ENCODE measurements around the gene MORN5.

MORN5 gene

GRCh38 chr9:122197882-122198281 lies 38.2 kb downstream of the MORN5 start:
- in situ Hi-C loops (cut with MboI; ENCODE audit: low sequenced_read_pairs, unreplicated experiment) = no loop called here
- no peak for TF ChIP-seq CTCF (IDR thresholded peaks at IDR 0.05; ENCODE audit: borderline replicate concordance, control extremely low read depth, extremely low read depth, insufficient read depth, missing control alignments)
- no peak for DNase-seq (ENCODE audit: low spot score)

GRCh38 chr9:122200960-122201595 lies 41.4 kb downstream of the MORN5 start:
- in situ Hi-C loops (cut with MboI; ENCODE audit: low sequenced_read_pairs, unreplicated experiment) = no loop called here
- no peak for TF ChIP-seq CTCF (IDR thresholded peaks at IDR 0.05; ENCODE audit: borderline replicate concordance, control extremely low read depth, extremely low read depth, insufficient read depth, missing control alignments)
- DNase-seq (ENCODE audit: low spot score) = no peak

GRCh38 chr9:122201641-122202040 lies 41.9 kb downstream of the MORN5 start:
- TF ChIP-seq CTCF (IDR thresholded peaks at IDR 0.05; ENCODE audit: borderline replicate concordance, control extremely low read depth, extremely low read depth, insufficient read depth, missing control alignments) = no peak
- in situ Hi-C loops (cut with MboI; ENCODE audit: low sequenced_read_pairs, unreplicated experiment) = no loop called here
- DNase-seq (ENCODE audit: low spot score) = no peak

- DNase-seq (ENCODE audit: low spot score) = no peak
- in situ Hi-C loops (cut with MboI; ENCODE audit: low sequenced_read_pairs, unreplicated experiment) = no loop called here
These were observed 42.4 kb downstream of the MORN5 start for GRCh38 chr9:122202111-122202510.

GRCh38 chr9:122204055-122204454 lies 44.3 kb downstream of the MORN5 start:
- no peak for DNase-seq (ENCODE audit: low spot score)
- TF ChIP-seq CTCF (IDR thresholded peaks at IDR 0.05; ENCODE audit: borderline replicate concordance, control extremely low read depth, extremely low read depth, insufficient read depth, missing control alignments) = no peak
- in situ Hi-C loops (cut with MboI; ENCODE audit: low sequenced_read_pairs, unreplicated experiment) = no loop called here

More at GRCh38 chr9:122202111-122202510, 42.4 kb downstream of the MORN5 start:
- TF ChIP-seq CTCF (IDR thresholded peaks at IDR 0.05; ENCODE audit: borderline replicate concordance, control extremely low read depth, extremely low read depth, insufficient read depth, missing control alignments) = no peak

GRCh38 chr9:122204491-122204890 lies 44.8 kb downstream of the MORN5 start:
- no peak for TF ChIP-seq CTCF (IDR thresholded peaks at IDR 0.05; ENCODE audit: borderline replicate concordance, control extremely low read depth, extremely low read depth, insufficient read depth, missing control alignments)
- no peak for DNase-seq (ENCODE audit: low spot score)
- in situ Hi-C loops (cut with MboI; ENCODE audit: low sequenced_read_pairs, unreplicated experiment) = no loop called here
